Liver (tissue), 9 donors: Measurements from ENCODE around the gene LGALS7B. TPM values are rescaled to one million over a fixed set of nuclear protein-coding genes. Genes with fewer than 3 reads are reported as not detected.

Source experiments
- DNase-seq: peaks from one replicate; pipeline ENCODE4 v3.0.0-alpha.2; 2017; ENCODE audit warnings: low spot score
- H3K27ac ChIP-seq, 2 donors: one replicate each; pipeline ENCODE4 v1.7.0; 2013; ENCODE audit warnings: inconsistent platforms in 2 of 2, low read length in 2 of 2, control low read depth in 1 of 2, low read depth in 1 of 2, mild to moderate bottlenecking in 1 of 2
- H3K27me3 ChIP-seq, 4 donors: one replicate each; pipeline versions ENCODE4 v1.6.1 to v1.7.0; 2013; ENCODE audit warnings: low read length in 3 of 4, inconsistent platforms in 1 of 4, mild to moderate bottlenecking in 1 of 4, moderate library complexity in 1 of 4; ENCODE audit not compliant: control insufficient read depth in 4 of 4, insufficient read depth in 4 of 4
- H3K36me3 ChIP-seq, 4 donors: one replicate each; pipeline versions ENCODE4 v1.6.1 to v1.7.0; 2013; ENCODE audit warnings: low read length in 3 of 4, mild to moderate bottlenecking in 3 of 4, low read depth in 1 of 4, moderate library complexity in 1 of 4; ENCODE audit not compliant: control insufficient read depth in 4 of 4, insufficient read depth in 3 of 4
- H3K4me1 ChIP-seq, 4 donors: one replicate each; pipeline versions ENCODE4 v1.6.1 to v1.7.0; 2013; ENCODE audit warnings: low read length in 3 of 4, mild to moderate bottlenecking in 3 of 4, moderate library complexity in 1 of 4; ENCODE audit not compliant: control insufficient read depth in 4 of 4, insufficient read depth in 4 of 4
- H3K4me3 ChIP-seq, 3 donors: one replicate each; pipeline versions ENCODE4 v1.6.1 to v1.7.0; 2013; ENCODE audit warnings: low read length in 3 of 3, control low read depth in 1 of 3, low read depth in 1 of 3, mild to moderate bottlenecking in 1 of 3
- H3K9ac ChIP-seq, 2 donors: one replicate each; pipeline ENCODE4 v1.7.0; 2013; ENCODE audit warnings: low read length in 2 of 2, mild to moderate bottlenecking in 2 of 2, moderate library complexity in 2 of 2, control low read depth in 1 of 2, low read depth in 1 of 2
- H3K9me3 ChIP-seq, 4 donors: one replicate each; pipeline versions ENCODE4 v1.6.1 to v1.7.0; 2013; ENCODE audit warnings: low read length in 3 of 4; ENCODE audit not compliant: control insufficient read depth in 4 of 4
- ATF3 ChIP-seq: IDR thresholded peaks from 2 replicates; pipeline ENCODE4 v1.6.1; 2016; ENCODE audit warnings: antibody characterized with exemption
- EGR1 ChIP-seq, 2 donors: IDR thresholded peaks; 2 replicates each; pipeline ENCODE4 v1.6.1; 2016 to 2018; ENCODE audit warnings: antibody characterized with exemption in 2 of 2, low read depth in 2 of 2
- FOXA1 ChIP-seq: IDR thresholded peaks from 2 replicates; pipeline ENCODE4 v1.6.1; 2016; ENCODE audit warnings: antibody characterized with exemption
- FOXA2 ChIP-seq: IDR thresholded peaks from 2 replicates; pipeline ENCODE4 v1.6.1; 2016; ENCODE audit warnings: antibody characterized with exemption
- GABPA ChIP-seq, 2 donors: IDR thresholded peaks in 1 of 2; conservative IDR thresholded peaks in 1 of 2; 2 replicates each; pipeline ENCODE4 v1.6.1; 2016; ENCODE audit warnings: antibody characterized with exemption in 2 of 2, mild to moderate bottlenecking in 1 of 2, moderate library complexity in 1 of 2
- HNF4A ChIP-seq, 2 donors: conservative IDR thresholded peaks; 2 replicates each; pipeline ENCODE4 v1.6.1; 2016; ENCODE audit warnings: antibody characterized with exemption in 2 of 2, mild to moderate bottlenecking in 2 of 2
- HNF4G ChIP-seq: IDR thresholded peaks from 2 replicates; pipeline ENCODE4 v1.6.1; 2016; ENCODE audit warnings: antibody characterized with exemption
- JUND ChIP-seq, 2 donors: IDR thresholded peaks; 2 replicates each; pipeline ENCODE4 v1.6.1; 2016; ENCODE audit warnings: antibody characterized with exemption in 2 of 2
- NR2F2 ChIP-seq: IDR thresholded peaks from 2 replicates; pipeline ENCODE4 v1.6.1; 2016; ENCODE audit warnings: antibody characterized with exemption
- RAD21 ChIP-seq, 2 donors: IDR thresholded peaks; 2 replicates each; pipeline ENCODE4 v1.6.1; 2016; ENCODE audit warnings: antibody characterized with exemption in 2 of 2, mild to moderate bottlenecking in 2 of 2
- REST ChIP-seq: IDR thresholded peaks from 2 replicates; pipeline ENCODE4 v1.6.1; 2016; ENCODE audit warnings: antibody characterized with exemption, mild to moderate bottlenecking
- RXRA ChIP-seq, 2 donors: IDR thresholded peaks; 2 replicates each; pipeline ENCODE4 v1.6.1; 2017 to 2018; ENCODE audit warnings: antibody characterized with exemption in 2 of 2, mild to moderate bottlenecking in 1 of 2
- SP1 ChIP-seq: IDR thresholded peaks from 2 replicates; pipeline ENCODE4 v1.6.1; 2018; ENCODE audit warnings: antibody characterized with exemption, mild to moderate bottlenecking
- TAF1 ChIP-seq: conservative IDR thresholded peaks from 2 replicates; pipeline ENCODE4 v1.6.1; 2016; ENCODE audit warnings: antibody characterized with exemption, mild to moderate bottlenecking
- YY1 ChIP-seq: IDR thresholded peaks from 2 replicates; pipeline ENCODE4 v1.6.1; 2016; ENCODE audit warnings: antibody characterized with exemption, mild to moderate bottlenecking
- WGBS: extraction: QIAGEN DNeasy Blood & Tissue Kit; methylation state at CpG from one replicate; pipeline ENCODE4 v1.1.7; 2013; 5-methylcytosine and 5-hydroxymethylcytosine counted together
- polyA plus RNA-seq, 2 donors: library from polyadenylated mRNA; stranded (reverse) in 1 of 2; unstranded in 1 of 2; fragments of 200-250 nt in 1 of 2; fragments of >200 nt in 1 of 2; fragmentation: Nextera tagmentation in 1 of 2; extraction: Ambion mirVana in 1 of 2; gene quantifications; one replicate each; pipeline versions ENCODE4 v1.2.1 to v1.2.3, GENCODE V29; 2013 to 2015
- total RNA-seq, 2 donors: library from RNA; depleted of rRNA; stranded (reverse); fragments of >200 nt; gene quantifications; one replicate each; pipeline ENCODE4 v1.2.3, GENCODE V29; 2014
- TF ChIP-seq, protein P1 (sequence below): IDR thresholded peaks from 2 replicates; pipeline ENCODE4 v1.6.1; 2016; ENCODE audit warnings: antibody characterized with exemption
- TF ChIP-seq, protein P2 (sequence below): fragments of 150-350 bp; IDR thresholded peaks from 2 replicates; pipeline ENCODE4 v1.5.1; 2017; ENCODE audit warnings: improper control_type of control experiment, low read depth, low read length; ENCODE audit not compliant: missing input control
- donor health status: healthy.
- donor health status: healthy.
- donor health status: healthy.
- donor health status: healthy.
- donor health status: healthy.

The LGALS7B gene
- total and polyA plus RNA-seq, 4 donors: 0.36 TPM; not detected in 3

DNA sequence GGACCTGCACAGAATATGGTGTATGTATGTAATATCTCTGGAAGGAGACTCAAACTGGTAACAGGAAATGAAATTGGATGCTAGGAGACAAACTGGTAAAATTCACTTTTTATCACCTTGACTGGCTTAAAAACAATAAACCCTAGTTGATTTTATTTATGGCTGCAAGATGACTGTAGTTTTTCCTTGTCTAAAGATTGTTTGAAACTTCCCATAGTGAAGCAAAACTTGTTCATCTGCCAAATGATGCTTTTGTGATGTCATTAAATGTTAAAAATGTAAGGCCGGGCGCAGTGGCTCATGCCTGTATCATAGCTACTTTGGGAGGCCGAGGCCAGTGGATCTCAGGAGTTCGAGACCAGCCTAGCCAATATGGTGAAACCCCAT is 45.1 kb downstream of the LGALS7B start:
- no peak for DNase-seq
- Histone ChIP-seq H3K27me3 (no peaks in the 10 kb centered on the region), H3K4me1 (peaks cover 16 to 70% (median 52%) of the 10 kb centered on the region in 4 donors), H3K4me3 (no peak overlapping the region), H3K9me3 (no peaks in the 10 kb centered on the region), H3K9ac (no peak overlapping the region), H3K27ac (peak overlapping the region in 1 of 2 donors; percentile 7), H3K36me3 (peaks cover 17 to 31% (median 28%) of the 10 kb centered on the region in 4 donors)
- TF ChIP-seq HNF4G: no peak
- no peak for TF ChIP-seq NR2F2
- TF ChIP-seq REST: no peak
- TF ChIP-seq HNF4A (conservative IDR thresholded peaks at IDR 0.05): no peak
- TF ChIP-seq FOXA1: no peak
- TF ChIP-seq GABPA (IDR thresholded peaks at IDR 0.05 in 1 of 2, conservative IDR thresholded peaks at IDR 0.05 in 1 of 2): no peak
- no peak for TF ChIP-seq RXRA (IDR thresholded peaks at IDR 0.05)
- no peak for TF ChIP-seq FOXA2
- no peak for TF ChIP-seq RAD21 (IDR thresholded peaks at IDR 0.05)
- no peak for TF ChIP-seq YY1
- TF ChIP-seq ATF3: no peak
- TF ChIP-seq JUND (IDR thresholded peaks at IDR 0.05): no peak
- TF ChIP-seq, protein P1, sequence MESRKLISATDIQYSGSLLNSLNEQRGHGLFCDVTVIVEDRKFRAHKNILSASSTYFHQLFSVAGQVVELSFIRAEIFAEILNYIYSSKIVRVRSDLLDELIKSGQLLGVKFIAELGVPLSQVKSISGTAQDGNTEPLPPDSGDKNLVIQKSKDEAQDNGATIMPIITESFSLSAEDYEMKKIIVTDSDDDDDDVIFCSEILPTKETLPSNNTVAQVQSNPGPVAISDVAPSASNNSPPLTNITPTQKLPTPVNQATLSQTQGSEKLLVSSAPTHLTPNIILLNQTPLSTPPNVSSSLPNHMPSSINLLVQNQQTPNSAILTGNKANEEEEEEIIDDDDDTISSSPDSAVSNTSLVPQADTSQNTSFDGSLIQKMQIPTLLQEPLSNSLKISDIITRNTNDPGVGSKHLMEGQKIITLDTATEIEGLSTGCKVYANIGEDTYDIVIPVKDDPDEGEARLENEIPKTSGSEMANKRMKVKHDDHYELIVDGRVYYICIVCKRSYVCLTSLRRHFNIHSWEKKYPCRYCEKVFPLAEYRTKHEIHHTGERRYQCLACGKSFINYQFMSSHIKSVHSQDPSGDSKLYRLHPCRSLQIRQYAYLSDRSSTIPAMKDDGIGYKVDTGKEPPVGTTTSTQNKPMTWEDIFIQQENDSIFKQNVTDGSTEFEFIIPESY: no peak
- TF ChIP-seq, protein P2, sequence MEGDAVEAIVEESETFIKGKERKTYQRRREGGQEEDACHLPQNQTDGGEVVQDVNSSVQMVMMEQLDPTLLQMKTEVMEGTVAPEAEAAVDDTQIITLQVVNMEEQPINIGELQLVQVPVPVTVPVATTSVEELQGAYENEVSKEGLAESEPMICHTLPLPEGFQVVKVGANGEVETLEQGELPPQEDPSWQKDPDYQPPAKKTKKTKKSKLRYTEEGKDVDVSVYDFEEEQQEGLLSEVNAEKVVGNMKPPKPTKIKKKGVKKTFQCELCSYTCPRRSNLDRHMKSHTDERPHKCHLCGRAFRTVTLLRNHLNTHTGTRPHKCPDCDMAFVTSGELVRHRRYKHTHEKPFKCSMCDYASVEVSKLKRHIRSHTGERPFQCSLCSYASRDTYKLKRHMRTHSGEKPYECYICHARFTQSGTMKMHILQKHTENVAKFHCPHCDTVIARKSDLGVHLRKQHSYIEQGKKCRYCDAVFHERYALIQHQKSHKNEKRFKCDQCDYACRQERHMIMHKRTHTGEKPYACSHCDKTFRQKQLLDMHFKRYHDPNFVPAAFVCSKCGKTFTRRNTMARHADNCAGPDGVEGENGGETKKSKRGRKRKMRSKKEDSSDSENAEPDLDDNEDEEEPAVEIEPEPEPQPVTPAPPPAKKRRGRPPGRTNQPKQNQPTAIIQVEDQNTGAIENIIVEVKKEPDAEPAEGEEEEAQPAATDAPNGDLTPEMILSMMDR: no peak
- TF ChIP-seq SP1: no peak
- no peak for TF ChIP-seq EGR1 (IDR thresholded peaks at IDR 0.05; ENCODE audit: low read depth in 2 of 2)
- TF ChIP-seq TAF1: no peak
- WGBS: 94% methylated on average over 4 of the region's 4 CpGs

GRCh38 chr19:38834590-38834989 is 45.6 kb downstream of the LGALS7B start:
- TF ChIP-seq YY1 (no peak), JUND (IDR thresholded peaks at IDR 0.05) (no peak), ATF3 (no peak), HNF4G (no peak), REST (no peak), EGR1 (IDR thresholded peaks at IDR 0.05; ENCODE audit: low read depth in 2 of 2) (no peak), FOXA2 (no peak), GABPA (IDR thresholded peaks at IDR 0.05 in 1 of 2, conservative IDR thresholded peaks at IDR 0.05 in 1 of 2) (no peak), RAD21 (IDR thresholded peaks at IDR 0.05) (no peak)
- TF ChIP-seq, protein P1: no peak
- peaks cover 17 to 35% (median 32%) of the 10 kb centered on the region in 4 donors for H3K36me3 ChIP-seq
- H3K27me3 ChIP-seq: no peaks in the 10 kb centered on the region
- H3K4me3 ChIP-seq: no peak overlapping the region
- 97% methylated on average over 6 of the region's 6 CpGs for WGBS
- no peak for DNase-seq
- H3K9me3 ChIP-seq: no peaks in the 10 kb centered on the region
- no peak overlapping the region for H3K9ac ChIP-seq
- peaks cover 13 to 71% (median 55%) of the 10 kb centered on the region in 4 donors for H3K4me1 ChIP-seq
- peak overlapping the region; percentile 7 to 31 for H3K27ac ChIP-seq
